ENCODE measurements around the gene ZP2.

GRCh38 chr16:21150375-21151001 lies 60.9 kb downstream of the ZP2 start, which contains the start of gene DNAH3:
- TF ChIP-seq, protein P1, sequence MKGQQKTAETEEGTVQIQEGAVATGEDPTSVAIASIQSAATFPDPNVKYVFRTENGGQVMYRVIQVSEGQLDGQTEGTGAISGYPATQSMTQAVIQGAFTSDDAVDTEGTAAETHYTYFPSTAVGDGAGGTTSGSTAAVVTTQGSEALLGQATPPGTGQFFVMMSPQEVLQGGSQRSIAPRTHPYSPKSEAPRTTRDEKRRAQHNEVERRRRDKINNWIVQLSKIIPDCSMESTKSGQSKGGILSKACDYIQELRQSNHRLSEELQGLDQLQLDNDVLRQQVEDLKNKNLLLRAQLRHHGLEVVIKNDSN (IDR thresholded peaks at IDR 0.05): no peak
- TF ChIP-seq RAD21 (IDR thresholded peaks at IDR 0.05; ENCODE audit: low read depth): no peak
- TF ChIP-seq TCF12 (IDR thresholded peaks at IDR 0.05; ENCODE audit: low read depth): no peak
- no peak for TF ChIP-seq TAF1 (IDR thresholded peaks at IDR 0.05; ENCODE audit: low read depth)
- no peak for TF ChIP-seq CREB1 (IDR thresholded peaks at IDR 0.05; ENCODE audit: low read depth)
